K562 (cell line): Measurements from ENCODE around the gene NYNRIN. TPM values are rescaled to one million over a fixed set of nuclear protein-coding genes. Genes with fewer than 3 reads are reported as not detected.

Source experiments
- ATAC-seq: fragments of 200-7000 bp; cut with Tn5 transposase; 3 replicates; pipeline ENCODE4 v1.9.1; 2020; ENCODE audit warnings: moderate library complexity
- BruUV-seq: library from RNA; stranded (reverse); fragments of 400-500 nt; replicated peaks from 2 replicates; lab custom pipeline; 2021; lab: Mats Ljungman, UMichigan
- CTCF ChIA-PET: fragments of 300-600 bp; formaldehyde crosslinking; extraction: SDS; loops from one replicate; lab custom pipeline; 2021; ENCODE audit warnings: low intra/inter-chr PET ratio; lab: Yijun Ruan, JAX
- POLR2A ChIA-PET: fragments of 300-600, 350-650 bp; sonication (Branson Sonifier 250); formaldehyde crosslinking; extraction: SDS; loops from one replicate; lab custom pipeline; 2021; ENCODE audit warnings: antibody characterized with exemption, inconsistent platforms; lab: Yijun Ruan, JAX
- DNase-seq, 4 experiments: peaks; one replicate each; pipeline versions ENCODE4 v3.0.0 to v3.0.0-alpha.2; 2011 to 2018; ENCODE audit warnings: low spot score in 3 of 4, mixed read lengths in 3 of 4; ENCODE audit errors: extremely low read depth in 1 of 4
- FAIRE-seq: peaks from 2 replicates; lab custom pipeline; 2011; peaks lifted over from hg19 to GRCh38; lab: Jason Lieb, UNC
- H2AFZ ChIP-seq: 2 replicates; pipeline ENCODE4 v1.6.0; 2011; ENCODE audit warnings: low read depth, low read length, control low read depth, inconsistent platforms
- H3K27ac ChIP-seq: fragments of 200-600 bp; 3 replicates; pipeline ENCODE4 v1.8.0; 2011; ENCODE audit warnings: low read depth, mild to moderate bottlenecking, control low read depth, inconsistent platforms, low read length, moderate library complexity, mixed read lengths; ENCODE audit errors: extremely low read depth
- H3K27me3 ChIP-seq, 2 experiments: fragments of 300-600 bp in 1 of 2; 2 replicates in 1 of 2; 3 replicates in 1 of 2; pipeline versions ENCODE4 v1.6.0 to v1.8.0; 2011; ENCODE audit warnings: inconsistent platforms in 2 of 2, low read length in 2 of 2, mild to moderate bottlenecking in 1 of 2, mixed read lengths in 1 of 2, moderate library complexity in 1 of 2; ENCODE audit not compliant: control insufficient read depth in 2 of 2, insufficient read depth in 2 of 2
- H3K36me3 ChIP-seq: fragments of 300-600 bp; 3 replicates; pipeline ENCODE4 v1.8.0; 2011; ENCODE audit warnings: mild to moderate bottlenecking, low read length, inconsistent platforms; ENCODE audit not compliant: control insufficient read depth, insufficient read depth
- H3K4me1 ChIP-seq, 2 experiments: fragments of 200-600 bp in 1 of 2; replicated peaks in 1 of 2; 2 replicates in 1 of 2; 3 replicates in 1 of 2; pipeline versions ENCODE4 v1.5.1 to v1.8.0; 2011; ENCODE audit warnings: inconsistent platforms in 2 of 2, low read length in 2 of 2, mild to moderate bottlenecking in 1 of 2, mixed read lengths in 1 of 2, moderate library complexity in 1 of 2; ENCODE audit not compliant: control insufficient read depth in 2 of 2, insufficient read depth in 2 of 2
- H3K4me2 ChIP-seq: 2 replicates; pipeline ENCODE4 v1.6.1; 2011; ENCODE audit warnings: low read length, control low read depth, inconsistent platforms, mixed read lengths; ENCODE audit not compliant: insufficient read depth
- H3K4me3 ChIP-seq: fragments of 200-600 bp; sonication (generic), shearing (Covaris generic); 2 replicates; pipeline ENCODE4 v1.5.1; 2016; ENCODE audit warnings: control low read depth, inconsistent platforms
- H3K79me2 ChIP-seq: fragments of 200-600 bp; 3 replicates; pipeline ENCODE4 v1.8.0; 2011; ENCODE audit warnings: low read length, inconsistent platforms; ENCODE audit not compliant: control insufficient read depth, insufficient read depth
- H3K9ac ChIP-seq, 2 experiments: 2 replicates each; pipeline versions ENCODE4 v1.6.0 to v1.6.1; 2011; ENCODE audit warnings: low read depth in 2 of 2, low read length in 2 of 2, control low read depth in 1 of 2, inconsistent platforms in 1 of 2, mild to moderate bottlenecking in 1 of 2, mixed read lengths in 1 of 2; ENCODE audit not compliant: insufficient read depth in 1 of 2
- H3K9me1 ChIP-seq: one replicate; pipeline ENCODE4 v1.6.0; 2011; ENCODE audit warnings: inconsistent platforms, mild to moderate bottlenecking, low read length, moderate library complexity; ENCODE audit not compliant: control insufficient read depth, insufficient read depth
- H3K9me3 ChIP-seq: replicated peaks from 2 replicates; pipeline ENCODE4 v1.5.1; 2011; ENCODE audit warnings: low read depth, low read length, inconsistent platforms; ENCODE audit not compliant: control insufficient read depth, insufficient read depth
- H4K20me1 ChIP-seq: replicated peaks from 2 replicates; pipeline ENCODE4 v1.6.1; 2011; ENCODE audit warnings: low read length, inconsistent platforms, mixed read lengths; ENCODE audit not compliant: control insufficient read depth, insufficient read depth
- ESRRB ChIP-seq: fragments of 250-450 bp; sonication (Bioruptor Pico); IDR thresholded peaks from 2 replicates; pipeline ENCODE4 v1.5.0; 2020; ENCODE audit warnings: mild to moderate bottlenecking, moderate library complexity, borderline replicate concordance
- ETV1 ChIP-seq: fragments of 450-650 bp; conservative IDR thresholded peaks from 2 replicates; pipeline ENCODE4 v1.6.1; 2016; ENCODE audit warnings: missing genetic modification characterization, control low read depth, low read depth, missing compliant biosample characterization
- GABPA ChIP-seq: fragments of 200-800 bp; sonication (Bioruptor generic); conservative IDR thresholded peaks from 2 replicates; pipeline ENCODE4 v1.6.1; 2016; ENCODE audit warnings: low read depth, missing genetic modification characterization, missing compliant biosample characterization
- MEF2D ChIP-seq: conservative IDR thresholded peaks from 2 replicates; pipeline ENCODE4 v1.6.1; 2016; ENCODE audit warnings: low read depth, missing genetic modification characterization, missing compliant biosample characterization
- MTA3 ChIP-seq: fragments of 450-650 bp; formaldehyde crosslinking; IDR thresholded peaks from 2 replicates; pipeline ENCODE4 v1.6.1; 2017; ENCODE audit warnings: mild to moderate bottlenecking, borderline replicate concordance
- NEUROD1 ChIP-seq: fragments of 150-350 bp; IDR thresholded peaks from 2 replicates; pipeline ENCODE4 v1.6.1; 2014; ENCODE audit warnings: borderline replicate concordance, low read length, low read depth; ENCODE audit not compliant: partially characterized antibody
- PHF8 ChIP-seq: fragments of 200-600 bp; sonication (generic); IDR thresholded peaks from 2 replicates; pipeline ENCODE4 v1.6.1; 2012; ENCODE audit warnings: mixed run types, mild to moderate bottlenecking, inconsistent platforms, low read length, moderate library complexity, borderline replicate concordance
- SLC30A9 ChIP-seq: fragments of 250-450 bp; sonication (Bioruptor Pico); IDR thresholded peaks from 2 replicates; pipeline ENCODE4 v1.8.0; 2022; ENCODE audit warnings: mild to moderate bottlenecking, moderate library complexity
- SUPT5H ChIP-seq: fragments of 450-650 bp; IDR thresholded peaks from 2 replicates; pipeline ENCODE4 v1.6.1; 2016
- TCFL5 ChIP-seq: fragments of 250-450 bp; sonication (Bioruptor Pico); conservative IDR thresholded peaks from 2 replicates; pipeline ENCODE4 v1.6.1; 2021; ENCODE audit warnings: mild to moderate bottlenecking, moderate library complexity, matching md5 sums
- WGBS: fragments of 100-300 bp; shearing (Covaris generic); methylation state at CpG from one replicate; pipeline ENCODE4 v1.1.6; 2016; ENCODE audit warnings: low coverage, mixed read lengths; ENCODE audit not compliant: insufficient coverage; ENCODE audit errors: missing lambda C conversion rate; 5-methylcytosine and 5-hydroxymethylcytosine counted together
- in situ Hi-C: fragments of 300-500 bp; cut with MboI; formaldehyde crosslinking; loops from 4 replicates; pipeline ENCODE4 v1.15.0; 2018; ENCODE audit warnings: inconsistent platforms, mixed read lengths
- intact Hi-C: fragments of 100-400 bp; cut with micrococcal nuclease; formaldehyde crosslinking; loops from 2 replicates; pipeline ENCODE4 v1.14.2; 2022
- polyA plus RNA-seq, 8 experiments: library from polyadenylated mRNA; depleted of rRNA in 4 of 8; stranded (reverse) in 5 of 8; unstranded in 3 of 8; fragments of >200 nt; fragmentation: Nextera tagmentation in 2 of 8; fragmentation: Illumina TruSeq in 1 of 8; extraction: Ambion mirVana in 2 of 8; extraction: Trizol in 1 of 8; gene quantifications; 2 replicates each; pipeline versions ENCODE4 v1.2.1 to v1.2.3, GENCODE V29; 2011 to 2014; ENCODE audit warnings: inconsistent platforms in 1 of 8, missing spikeins in 1 of 8
- total RNA-seq, 7 experiments: library from RNA; depleted of rRNA in 6 of 7; stranded (reverse); fragments of >200 nt in 6 of 7; fragmentation: Illumina TruSeq in 2 of 7; extraction: Trizol in 2 of 7; gene quantifications; 2 replicates each; pipeline versions ENCODE4 v1.2.1 to v1.2.3, GENCODE V29; 2011 to 2021; ENCODE audit warnings: low replicate concordance in 1 of 7
- TF ChIP-seq, protein P1 (sequence below): fragments of 450-650 bp; IDR thresholded peaks from 2 replicates; pipeline ENCODE4 v1.6.1; 2016; ENCODE audit warnings: mild to moderate bottlenecking
- TF ChIP-seq, protein P2 (sequence below): IDR thresholded peaks from 3 replicates; pipeline ENCODE4 v1.6.1; 2011; ENCODE audit warnings: borderline replicate concordance, mild to moderate bottlenecking, moderate library complexity; ENCODE audit not compliant: insufficient read length; ENCODE audit errors: extremely low read depth
- TF ChIP-seq, protein P3 (sequence below): fragments of 250-450 bp; sonication (Bioruptor Pico); IDR thresholded peaks from 2 replicates; pipeline ENCODE4 v1.9.0; 2021; ENCODE audit warnings: mild to moderate bottlenecking
- TF ChIP-seq, protein P4 (sequence below): fragments of 200-400 bp; formaldehyde crosslinking; IDR thresholded peaks from 2 replicates; pipeline ENCODE4 v1.6.1; 2017; ENCODE audit warnings: mild to moderate bottlenecking, low read depth, low read length, moderate library complexity

Gene NYNRIN
- total and polyA plus RNA-seq, 9 of the 15 experiments (the other 6 are each of a cell fraction or from before 2014, with no cell fraction given): 0.04 to 1.2 (median 0.28) TPM

DNA sequence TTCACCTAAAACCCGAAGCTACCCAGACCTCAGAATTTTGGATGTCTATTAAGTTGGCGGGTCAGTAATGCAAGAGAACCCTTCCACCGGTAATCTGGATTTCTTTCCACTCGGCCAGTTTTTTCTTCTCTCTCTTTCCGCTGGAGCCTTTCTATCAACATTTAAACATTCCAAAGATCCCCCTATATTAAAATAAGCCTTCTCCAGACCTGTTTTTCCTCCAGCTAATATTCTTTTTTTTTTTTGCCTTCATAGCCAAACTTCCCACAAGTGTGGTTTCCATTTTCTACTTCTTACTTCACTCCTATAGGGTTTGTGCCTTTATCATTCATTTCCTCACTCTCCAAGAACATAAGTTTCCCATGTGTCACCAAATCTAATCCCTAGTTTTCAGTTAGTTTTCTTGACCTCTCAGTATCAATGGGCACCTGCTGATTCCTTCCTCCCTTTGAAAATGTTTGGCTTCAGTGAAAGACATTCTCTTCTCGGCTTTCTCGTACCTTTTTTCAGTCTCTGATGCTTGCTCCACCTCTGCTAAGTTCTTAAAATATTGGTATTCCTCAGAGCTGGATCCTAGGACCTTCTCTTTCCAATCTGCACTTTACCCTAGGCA lies 44.4 kb downstream of the NYNRIN start:
- intact Hi-C loops (no loop called here), in situ Hi-C loops (no loop called here)
- Histone ChIP-seq H3K79me2 (peaks cover 23% of the 10 kb centered on the region), H3K4me2 (peak overlapping the region; percentile 98), H3K9ac (peak overlapping the region; percentile 66 to 91), H3K27me3 (no peaks in the 10 kb centered on the region), H3K9me1 (no peaks in the 10 kb centered on the region), H3K27ac (peak overlapping the region; percentile 91), H3K9me3 (no peaks in the 10 kb centered on the region), H4K20me1 (no peaks in the 10 kb centered on the region), H3K4me1 (peaks cover 0 to 10% of the 10 kb centered on the region in 2 experiments; a peak in 2 of 5 replicates), H2AFZ (peak overlapping the region; percentile 88), H3K4me3 (peak overlapping the region; percentile 68), H3K36me3 (peaks cover 34% of the 10 kb centered on the region)
- ChIA-PET CTCF (no interaction called here), POLR2A (interaction anchor here (3.6 kb wide), 1 partner anchor 13 kb away, joined by 43 read pairs; the partner anchor contains the start of genes CBLN3 and KHNYN)
- ATAC-seq (no peak), DNase-seq (no peak), FAIRE-seq (no peak)
- 0% methylated on average over 6 of the region's 7 CpGs for WGBS
- BruUV-seq: TSS peak; percentile 87
- no peak for TF ChIP-seq SLC30A9 (CRISPR knock-in tag)
- TF ChIP-seq SUPT5H: 0 out of 2 replicates have a peak, but pooled peaks have one; percentile 55
- TF ChIP-seq, protein P1, sequence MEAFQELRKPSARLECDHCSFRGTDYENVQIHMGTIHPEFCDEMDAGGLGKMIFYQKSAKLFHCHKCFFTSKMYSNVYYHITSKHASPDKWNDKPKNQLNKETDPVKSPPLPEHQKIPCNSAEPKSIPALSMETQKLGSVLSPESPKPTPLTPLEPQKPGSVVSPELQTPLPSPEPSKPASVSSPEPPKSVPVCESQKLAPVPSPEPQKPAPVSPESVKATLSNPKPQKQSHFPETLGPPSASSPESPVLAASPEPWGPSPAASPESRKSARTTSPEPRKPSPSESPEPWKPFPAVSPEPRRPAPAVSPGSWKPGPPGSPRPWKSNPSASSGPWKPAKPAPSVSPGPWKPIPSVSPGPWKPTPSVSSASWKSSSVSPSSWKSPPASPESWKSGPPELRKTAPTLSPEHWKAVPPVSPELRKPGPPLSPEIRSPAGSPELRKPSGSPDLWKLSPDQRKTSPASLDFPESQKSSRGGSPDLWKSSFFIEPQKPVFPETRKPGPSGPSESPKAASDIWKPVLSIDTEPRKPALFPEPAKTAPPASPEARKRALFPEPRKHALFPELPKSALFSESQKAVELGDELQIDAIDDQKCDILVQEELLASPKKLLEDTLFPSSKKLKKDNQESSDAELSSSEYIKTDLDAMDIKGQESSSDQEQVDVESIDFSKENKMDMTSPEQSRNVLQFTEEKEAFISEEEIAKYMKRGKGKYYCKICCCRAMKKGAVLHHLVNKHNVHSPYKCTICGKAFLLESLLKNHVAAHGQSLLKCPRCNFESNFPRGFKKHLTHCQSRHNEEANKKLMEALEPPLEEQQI: no peak
- TF ChIP-seq, protein P2, sequence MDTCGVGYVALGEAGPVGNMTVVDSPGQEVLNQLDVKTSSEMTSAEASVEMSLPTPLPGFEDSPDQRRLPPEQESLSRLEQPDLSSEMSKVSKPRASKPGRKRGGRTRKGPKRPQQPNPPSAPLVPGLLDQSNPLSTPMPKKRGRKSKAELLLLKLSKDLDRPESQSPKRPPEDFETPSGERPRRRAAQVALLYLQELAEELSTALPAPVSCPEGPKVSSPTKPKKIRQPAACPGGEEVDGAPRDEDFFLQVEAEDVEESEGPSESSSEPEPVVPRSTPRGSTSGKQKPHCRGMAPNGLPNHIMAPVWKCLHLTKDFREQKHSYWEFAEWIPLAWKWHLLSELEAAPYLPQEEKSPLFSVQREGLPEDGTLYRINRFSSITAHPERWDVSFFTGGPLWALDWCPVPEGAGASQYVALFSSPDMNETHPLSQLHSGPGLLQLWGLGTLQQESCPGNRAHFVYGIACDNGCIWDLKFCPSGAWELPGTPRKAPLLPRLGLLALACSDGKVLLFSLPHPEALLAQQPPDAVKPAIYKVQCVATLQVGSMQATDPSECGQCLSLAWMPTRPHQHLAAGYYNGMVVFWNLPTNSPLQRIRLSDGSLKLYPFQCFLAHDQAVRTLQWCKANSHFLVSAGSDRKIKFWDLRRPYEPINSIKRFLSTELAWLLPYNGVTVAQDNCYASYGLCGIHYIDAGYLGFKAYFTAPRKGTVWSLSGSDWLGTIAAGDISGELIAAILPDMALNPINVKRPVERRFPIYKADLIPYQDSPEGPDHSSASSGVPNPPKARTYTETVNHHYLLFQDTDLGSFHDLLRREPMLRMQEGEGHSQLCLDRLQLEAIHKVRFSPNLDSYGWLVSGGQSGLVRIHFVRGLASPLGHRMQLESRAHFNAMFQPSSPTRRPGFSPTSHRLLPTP: no peak
- TF ChIP-seq MEF2D (tag): no peak
- peak; percentile 32 for TF ChIP-seq PHF8
- TF ChIP-seq ETV1 (tag): no peak
- TF ChIP-seq, protein P3, sequence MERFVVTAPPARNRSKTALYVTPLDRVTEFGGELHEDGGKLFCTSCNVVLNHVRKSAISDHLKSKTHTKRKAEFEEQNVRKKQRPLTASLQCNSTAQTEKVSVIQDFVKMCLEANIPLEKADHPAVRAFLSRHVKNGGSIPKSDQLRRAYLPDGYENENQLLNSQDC: no peak
- TF ChIP-seq GABPA (tag): peak; percentile 67
- no peak for TF ChIP-seq ESRRB (CRISPR knock-in tag)
- no peak for TF ChIP-seq NEUROD1
- no peak for TF ChIP-seq TCFL5 (CRISPR knock-in tag)
- TF ChIP-seq, protein P4, sequence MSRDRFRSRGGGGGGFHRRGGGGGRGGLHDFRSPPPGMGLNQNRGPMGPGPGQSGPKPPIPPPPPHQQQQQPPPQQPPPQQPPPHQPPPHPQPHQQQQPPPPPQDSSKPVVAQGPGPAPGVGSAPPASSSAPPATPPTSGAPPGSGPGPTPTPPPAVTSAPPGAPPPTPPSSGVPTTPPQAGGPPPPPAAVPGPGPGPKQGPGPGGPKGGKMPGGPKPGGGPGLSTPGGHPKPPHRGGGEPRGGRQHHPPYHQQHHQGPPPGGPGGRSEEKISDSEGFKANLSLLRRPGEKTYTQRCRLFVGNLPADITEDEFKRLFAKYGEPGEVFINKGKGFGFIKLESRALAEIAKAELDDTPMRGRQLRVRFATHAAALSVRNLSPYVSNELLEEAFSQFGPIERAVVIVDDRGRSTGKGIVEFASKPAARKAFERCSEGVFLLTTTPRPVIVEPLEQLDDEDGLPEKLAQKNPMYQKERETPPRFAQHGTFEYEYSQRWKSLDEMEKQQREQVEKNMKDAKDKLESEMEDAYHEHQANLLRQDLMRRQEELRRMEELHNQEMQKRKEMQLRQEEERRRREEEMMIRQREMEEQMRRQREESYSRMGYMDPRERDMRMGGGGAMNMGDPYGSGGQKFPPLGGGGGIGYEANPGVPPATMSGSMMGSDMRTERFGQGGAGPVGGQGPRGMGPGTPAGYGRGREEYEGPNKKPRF: no peak
- no peak for TF ChIP-seq MTA3
